NOMO-1 treated with DMSO at 0.1 percent for 48 hours (cell line): ENCODE measurements around the gene RNF186.
"Not testable (repeated sequence)": the region's sequence is repeated elsewhere in the genome, so short reads cannot be mapped to it uniquely, and the experiment has no call there.

Source experiments
- DNase-seq: peaks from one replicate; lab custom pipeline; 2025; ENCODE audit not compliant: unreplicated experiment; lab: John Stamatoyannopoulos, UW

RNF186 gene

GRCh38 chr1:19825298-19825697, 10.2 kb upstream of the RNF186 start:
- DNase-seq, result no peak

GRCh38 chr1:19824541-19824940, 9.5 kb upstream of the RNF186 start:
- DNase-seq, result no peak

- DNase-seq, result no peak
Observed at GRCh38 chr1:19824036-19824435, 9.0 kb upstream of the RNF186 start.

GRCh38 chr1:19819701-19820100, 4.6 kb upstream of the RNF186 start:
- no peak for DNase-seq

- no peak for DNase-seq
Observed at GRCh38 chr1:19818324-19818723, 3.2 kb upstream of the RNF186 start.

GRCh38 chr1:19817160-19817559, 2.1 kb upstream of the RNF186 start:
- no peak for DNase-seq

GRCh38 chr1:19816737-19817086, 1.6 kb upstream of the RNF186 start:
- not testable (repeated sequence) for DNase-seq

- no peak for DNase-seq
Observed at GRCh38 chr1:19815801-19816736, 986 bp upstream of the RNF186 start.

GRCh38 chr1:19814244-19814661, 830 bp downstream of the RNF186 start:
- DNase-seq, result no peak

GRCh38 chr1:19813643-19813960, 1.5 kb downstream of the RNF186 start:
- no peak for DNase-seq

- DNase-seq, result no peak
Observed at GRCh38 chr1:19812875-19813642, 2.0 kb downstream of the RNF186 start.

- peak; percentile 5 for DNase-seq
Observed at GRCh38 chr1:19811206-19811851, 3.8 kb downstream of the RNF186 start.

- DNase-seq, result no peak
Observed at GRCh38 chr1:19809044-19809750, 5.9 kb downstream of the RNF186 start.

- DNase-seq, result no peak
Observed at GRCh38 chr1:19808351-19808750, 6.7 kb downstream of the RNF186 start.

GRCh38 chr1:19804831-19805251, 10.2 kb downstream of the RNF186 start:
- no peak for DNase-seq

- DNase-seq, result no peak
Observed at GRCh38 chr1:19802269-19802668, 12.8 kb downstream of the RNF186 start.

- peak; percentile 78 for DNase-seq
Observed at GRCh38 chr1:19800076-19800804, 14.8 kb downstream of the RNF186 start.

- DNase-seq, result peak; percentile 70
Observed at GRCh38 chr1:19799230-19800075, 15.6 kb downstream of the RNF186 start, which contains the start of gene TMCO4. Gene TMCO4 (minus strand): TSS chr1:19799916. CDS start chr1:19780758, 19,158 bp downstream.

GRCh38 chr1:19798486-19799229, 16.4 kb downstream of the RNF186 start:
- DNase-seq, result no peak
